GM23338 (cell line): Measurements from ENCODE around the gene RAD54L. TPM values are rescaled to one million over a fixed set of nuclear protein-coding genes. Genes with fewer than 3 reads are reported as not detected.
A peak's percentile ranks its signal among the peaks of the same experiment; 100 is the strongest.

ENCODE experiments used
- ATAC-seq: fragments of 200-7000 bp; cut with Tn5 transposase; 3 replicates; pipeline ENCODE4 v1.9.1; 2020
- DNase-seq: peaks from one replicate; pipeline ENCODE4 v3.0.0-alpha.2; 2015; ENCODE audit warnings: low spot score
- H2AFZ ChIP-seq: fragments of 200-600 bp; sonication (generic); 2 replicates; pipeline ENCODE4 v1.8.0; 2016; ENCODE audit warnings: antibody characterized with exemption, mild to moderate bottlenecking, moderate library complexity
- H3F3A ChIP-seq: fragments of 200-600 bp; sonication (generic); replicated peaks from 2 replicates; pipeline ENCODE4 v1.8.0; 2017; ENCODE audit warnings: antibody characterized with exemption, mixed run types, low read depth
- H3K27ac ChIP-seq: fragments of 200-600 bp; sonication (generic); 2 replicates; pipeline ENCODE4 v1.6.1; 2016; ENCODE audit warnings: low read depth
- H3K27me3 ChIP-seq: fragments of 200-600 bp; sonication (generic); 2 replicates; pipeline ENCODE4 v1.8.0; 2016; ENCODE audit warnings: mild to moderate bottlenecking, mixed run types, moderate library complexity; ENCODE audit not compliant: insufficient read depth
- H3K36me3 ChIP-seq: fragments of 200-600 bp; sonication (generic); 2 replicates; pipeline ENCODE4 v1.8.0; 2016; ENCODE audit warnings: mild to moderate bottlenecking; ENCODE audit not compliant: insufficient read depth
- H3K4me1 ChIP-seq: fragments of 200-600 bp; sonication (generic); 2 replicates; pipeline ENCODE4 v1.8.0; 2016; ENCODE audit warnings: mild to moderate bottlenecking, moderate library complexity; ENCODE audit not compliant: insufficient read depth
- H3K4me2 ChIP-seq: fragments of 200-600 bp; sonication (generic); 2 replicates; pipeline ENCODE4 v1.7.1; 2017; ENCODE audit warnings: mixed run types
- H3K4me3 ChIP-seq: fragments of 200-600 bp; sonication (generic); 2 replicates; pipeline ENCODE4 v1.6.1; 2016; ENCODE audit warnings: mixed run types
- H3K79me2 ChIP-seq: fragments of 200-600 bp; sonication (generic); replicated peaks from 2 replicates; pipeline ENCODE4 v1.8.0; 2017; ENCODE audit warnings: mild to moderate bottlenecking; ENCODE audit not compliant: insufficient read depth
- H3K9me2 ChIP-seq: fragments of 200-600 bp; sonication (generic); 2 replicates; pipeline ENCODE4 v1.8.0; 2017; ENCODE audit not compliant: insufficient read depth
- H4K20me1 ChIP-seq: fragments of 200-600 bp; sonication (generic); replicated peaks from 2 replicates; pipeline ENCODE4 v1.8.0; 2017; ENCODE audit warnings: mild to moderate bottlenecking; ENCODE audit not compliant: insufficient read depth
- H3K27ac Mint-ChIP-seq: 2 replicates; pipeline ENCODE4 v1.8.0; 2020; ENCODE audit warnings: inconsistent platforms, mild to moderate bottlenecking, moderate library complexity, mixed read lengths
- H3K27me3 Mint-ChIP-seq: 3 replicates; pipeline ENCODE4 v1.8.0; 2022; ENCODE audit warnings: low read depth, mild to moderate bottlenecking, moderate library complexity, mixed read lengths, inconsistent platforms; ENCODE audit not compliant: insufficient read depth, poor library complexity
- H3K36me3 Mint-ChIP-seq: 3 replicates; pipeline ENCODE4 v1.8.0; 2021; ENCODE audit warnings: low read depth, mild to moderate bottlenecking, inconsistent platforms, moderate library complexity, mixed read lengths
- H3K4me1 Mint-ChIP-seq: 3 replicates; pipeline ENCODE4 v1.8.0; 2020; ENCODE audit warnings: mild to moderate bottlenecking, inconsistent platforms, mixed read lengths
- H3K4me3 Mint-ChIP-seq: 3 replicates; pipeline ENCODE4 v1.8.0; 2021; ENCODE audit warnings: moderate library complexity, mild to moderate bottlenecking, inconsistent platforms, mixed read lengths
- H3K9me3 Mint-ChIP-seq: 3 replicates; pipeline ENCODE4 v1.8.0; 2020; ENCODE audit warnings: moderate library complexity, mild to moderate bottlenecking, inconsistent platforms, mixed read lengths
- EZH2 ChIP-seq: fragments of 200-600 bp; sonication (generic); IDR thresholded peaks from one replicate; pipeline ENCODE4 v1.8.0; 2017; ENCODE audit warnings: antibody characterized with exemption, mild to moderate bottlenecking, low read depth; ENCODE audit not compliant: unreplicated experiment
- EZH2phosphoT487 ChIP-seq: fragments of 200-600 bp; sonication (generic); IDR thresholded peaks from one replicate; pipeline ENCODE4 v1.8.1; 2018; ENCODE audit warnings: antibody characterized with exemption; ENCODE audit not compliant: unreplicated experiment
- NANOG ChIP-seq: IDR thresholded peaks from 2 replicates; pipeline ENCODE4 v1.6.1; 2016; ENCODE audit warnings: antibody characterized with exemption, borderline replicate concordance
- POLR2AphosphoS5 ChIP-seq: IDR thresholded peaks from 2 replicates; pipeline ENCODE4 v1.6.1; 2016; ENCODE audit warnings: antibody characterized with exemption, low read depth
- STAT1 ChIP-seq: IDR thresholded peaks from one replicate; pipeline ENCODE4 v1.6.1; 2016; ENCODE audit warnings: antibody characterized with exemption; ENCODE audit not compliant: unreplicated experiment
- ZNF114 ChIP-seq: fragments of 250-450 bp; sonication (Bioruptor Pico); IDR thresholded peaks from 2 replicates; pipeline ENCODE4 v1.5.0; 2020; ENCODE audit warnings: mild to moderate bottlenecking, moderate library complexity
- ZNF331 ChIP-seq: fragments of 250-450 bp; sonication (Bioruptor Pico); IDR thresholded peaks from 2 replicates; pipeline ENCODE4 v1.5.0; 2020; ENCODE audit warnings: low read depth, mild to moderate bottlenecking, moderate library complexity
- polyA plus RNA-seq: library from polyadenylated mRNA; unstranded; fragments of >200 nt; fragmentation: Nextera tagmentation; extraction: Ambion mirVana; gene quantifications from 2 replicates; pipeline ENCODE4 v1.2.1, GENCODE V29; 2016
- total RNA-seq: library from RNA; depleted of rRNA; stranded (reverse); fragments of >200 nt; shearing (Covaris generic); gene quantifications from 2 replicates; pipeline ENCODE4 v1.2.3, GENCODE V29; 2014
- TF ChIP-seq, protein P1 (sequence below): IDR thresholded peaks from 2 replicates; pipeline ENCODE4 v1.6.1; 2016; ENCODE audit warnings: antibody characterized with exemption
- TF ChIP-seq, protein P2 (sequence below), 2 experiments: fragments of 200-600 bp in 1 of 2; sonication (generic) in 1 of 2; conservative IDR thresholded peaks; 2 replicates each; pipeline versions ENCODE4 v1.5.1 to v1.6.1; 2016 to 2017; ENCODE audit warnings: antibody characterized with exemption in 2 of 2, low read depth in 2 of 2, mild to moderate bottlenecking in 2 of 2, moderate library complexity in 1 of 2
- TF ChIP-seq, protein P3 (sequence below): IDR thresholded peaks from one replicate; pipeline ENCODE4 v1.6.1; 2018; ENCODE audit warnings: antibody characterized with exemption; ENCODE audit not compliant: unreplicated experiment

RAD54L gene
- total and polyA plus RNA-seq, 2 experiments from 2014 or later: 26.4 to 48.1 TPM

DNA sequence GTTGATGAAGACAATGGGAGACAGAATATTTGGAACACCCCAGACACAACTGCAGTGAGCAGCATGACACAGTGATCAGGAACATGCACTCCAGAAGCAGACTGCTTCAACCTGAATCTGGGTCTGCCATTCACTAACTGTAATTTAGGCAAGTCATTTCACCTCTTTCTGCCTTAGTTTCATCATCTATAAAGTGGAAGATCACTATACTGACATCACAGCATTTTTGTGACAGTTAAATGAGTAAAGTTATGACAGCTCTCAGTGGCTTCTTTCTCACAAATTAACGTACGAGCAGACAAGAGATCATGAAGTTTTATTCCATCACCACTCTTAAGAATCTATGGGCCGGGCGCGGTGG lies 41.6 kb downstream of the RAD54L start:
- H3K27ac Mint-ChIP-seq: peak overlapping the region; percentile 24; the same call in 1 of the 2 replicates
- Histone ChIP-seq H3K79me2 (no peaks in the 10 kb centered on the region), H3K36me3 (no peaks in the 10 kb centered on the region), H3K27ac (peak overlapping the region; percentile 76), H3F3A (peaks cover 10% of the 10 kb centered on the region; the same call in 1 of the 2 replicates), H3K9me2 (no peaks in the 10 kb centered on the region), H3K27me3 (no peaks in the 10 kb centered on the region), H3K4me2 (no peak overlapping the region), H2AFZ (no peak overlapping the region), H3K4me3 (no peak overlapping the region), H3K4me1 (0 out of 2 replicates have a peak, but pooled peaks cover 5% of the 10 kb centered on the region), H4K20me1 (no peaks in the 10 kb centered on the region; the same call in 1 of the 2 replicates)
- peaks cover 36% of the 10 kb centered on the region for H3K36me3 Mint-ChIP-seq
- H3K4me3 Mint-ChIP-seq: no peak overlapping the region
- TF ChIP-seq POLR2AphosphoS5: no peak
- H3K4me1 Mint-ChIP-seq: peaks cover 18% of the 10 kb centered on the region
- ATAC-seq (no peak), DNase-seq (no peak)
- no peaks in the 10 kb centered on the region for H3K9me3 Mint-ChIP-seq
- H3K27me3 Mint-ChIP-seq: peaks cover 10% of the 10 kb centered on the region

DNA sequence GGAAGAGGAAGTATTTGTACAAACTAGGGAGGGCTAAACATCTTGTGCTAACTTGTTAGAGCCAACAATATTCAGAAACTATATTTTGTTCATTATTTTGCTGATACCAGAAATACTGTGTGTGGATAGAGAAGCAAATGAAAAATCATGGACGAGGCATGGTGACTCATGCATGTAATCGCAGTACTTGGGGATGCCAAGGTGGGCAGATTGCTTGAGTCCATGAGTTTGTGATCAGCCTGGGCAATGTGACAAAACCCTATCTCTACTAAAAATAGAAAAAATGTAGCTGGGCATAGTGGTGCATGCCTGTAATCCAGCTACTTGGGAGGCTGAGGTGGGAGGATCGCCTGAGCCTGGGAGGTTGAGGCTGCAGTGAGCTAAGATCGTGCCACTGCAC lies 42.4 kb downstream of the RAD54L start:
- Histone ChIP-seq H3K27me3 (no peaks in the 10 kb centered on the region), H3K27ac (no peak overlapping the region), H3K4me1 (0 out of 2 replicates have a peak, but pooled peaks cover 5% of the 10 kb centered on the region), H3K9me2 (no peaks in the 10 kb centered on the region), H3K4me2 (no peak overlapping the region), H3K36me3 (no peaks in the 10 kb centered on the region), H3K4me3 (no peak overlapping the region), H4K20me1 (no peaks in the 10 kb centered on the region), H2AFZ (no peak overlapping the region), H3K79me2 (no peaks in the 10 kb centered on the region), H3F3A (peaks cover 9% of the 10 kb centered on the region; the same call in 1 of the 2 replicates)
- TF ChIP-seq STAT1 (no peak), ZNF114 (CRISPR knock-in tag) (no peak), ZNF331 (CRISPR knock-in tag) (no peak), EZH2 (no peak)
- TF ChIP-seq, protein P1, sequence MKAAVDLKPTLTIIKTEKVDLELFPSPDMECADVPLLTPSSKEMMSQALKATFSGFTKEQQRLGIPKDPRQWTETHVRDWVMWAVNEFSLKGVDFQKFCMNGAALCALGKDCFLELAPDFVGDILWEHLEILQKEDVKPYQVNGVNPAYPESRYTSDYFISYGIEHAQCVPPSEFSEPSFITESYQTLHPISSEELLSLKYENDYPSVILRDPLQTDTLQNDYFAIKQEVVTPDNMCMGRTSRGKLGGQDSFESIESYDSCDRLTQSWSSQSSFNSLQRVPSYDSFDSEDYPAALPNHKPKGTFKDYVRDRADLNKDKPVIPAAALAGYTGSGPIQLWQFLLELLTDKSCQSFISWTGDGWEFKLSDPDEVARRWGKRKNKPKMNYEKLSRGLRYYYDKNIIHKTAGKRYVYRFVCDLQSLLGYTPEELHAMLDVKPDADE: no peak
- TF ChIP-seq, protein P2, sequence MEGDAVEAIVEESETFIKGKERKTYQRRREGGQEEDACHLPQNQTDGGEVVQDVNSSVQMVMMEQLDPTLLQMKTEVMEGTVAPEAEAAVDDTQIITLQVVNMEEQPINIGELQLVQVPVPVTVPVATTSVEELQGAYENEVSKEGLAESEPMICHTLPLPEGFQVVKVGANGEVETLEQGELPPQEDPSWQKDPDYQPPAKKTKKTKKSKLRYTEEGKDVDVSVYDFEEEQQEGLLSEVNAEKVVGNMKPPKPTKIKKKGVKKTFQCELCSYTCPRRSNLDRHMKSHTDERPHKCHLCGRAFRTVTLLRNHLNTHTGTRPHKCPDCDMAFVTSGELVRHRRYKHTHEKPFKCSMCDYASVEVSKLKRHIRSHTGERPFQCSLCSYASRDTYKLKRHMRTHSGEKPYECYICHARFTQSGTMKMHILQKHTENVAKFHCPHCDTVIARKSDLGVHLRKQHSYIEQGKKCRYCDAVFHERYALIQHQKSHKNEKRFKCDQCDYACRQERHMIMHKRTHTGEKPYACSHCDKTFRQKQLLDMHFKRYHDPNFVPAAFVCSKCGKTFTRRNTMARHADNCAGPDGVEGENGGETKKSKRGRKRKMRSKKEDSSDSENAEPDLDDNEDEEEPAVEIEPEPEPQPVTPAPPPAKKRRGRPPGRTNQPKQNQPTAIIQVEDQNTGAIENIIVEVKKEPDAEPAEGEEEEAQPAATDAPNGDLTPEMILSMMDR (conservative IDR thresholded peaks at IDR 0.05; ENCODE audit: low read depth in 2 of 2): no peak
- ATAC-seq (no peak), DNase-seq (no peak)
- Mint-ChIP-seq H3K27ac (no peak overlapping the region), H3K36me3 (peaks cover 38% of the 10 kb centered on the region), H3K27me3 (peaks cover 10% of the 10 kb centered on the region), H3K4me1 (peaks cover 17% of the 10 kb centered on the region), H3K4me3 (no peak overlapping the region), H3K9me3 (no peaks in the 10 kb centered on the region)

DNA sequence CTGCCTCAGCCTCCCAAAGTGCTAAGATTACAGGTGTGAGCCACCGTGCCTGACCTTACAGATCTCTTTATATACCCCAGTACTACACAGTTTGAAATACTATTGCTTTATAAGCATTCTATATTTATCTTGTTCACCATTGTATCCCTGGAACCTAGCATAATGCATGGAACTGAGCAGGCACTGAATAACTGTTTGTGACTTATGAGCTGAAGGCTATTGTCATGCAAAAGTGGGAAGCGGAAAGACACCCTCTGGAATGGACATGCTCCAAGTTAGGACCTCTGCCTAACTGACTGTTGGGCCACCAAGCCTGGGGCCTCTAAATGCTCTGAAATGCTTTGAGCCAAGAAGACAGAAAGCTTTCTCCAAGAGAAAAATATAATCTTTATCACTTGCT lies 47.7 kb downstream of the RAD54L start:
- no peak for ATAC-seq
- Histone ChIP-seq H3K4me3 (no peak overlapping the region), H3K79me2 (peaks cover 27% of the 10 kb centered on the region), H3K27me3 (no peaks in the 10 kb centered on the region), H4K20me1 (no peaks in the 10 kb centered on the region), H3K36me3 (peaks cover 17% of the 10 kb centered on the region), H3F3A (peaks cover 7% of the 10 kb centered on the region; the same call in 1 of the 2 replicates), H2AFZ (no peak overlapping the region), H3K4me2 (no peak overlapping the region), H3K4me1 (peaks cover 15% of the 10 kb centered on the region; the same call in 1 of the 2 replicates), H3K9me2 (no peaks in the 10 kb centered on the region), H3K27ac (no peak overlapping the region)
- DNase-seq: no peak
- no peak overlapping the region for H3K4me3 Mint-ChIP-seq
- no peaks in the 10 kb centered on the region; the same call in 2 of the 3 replicates for H3K9me3 Mint-ChIP-seq
- peaks cover 36% of the 10 kb centered on the region for H3K36me3 Mint-ChIP-seq
- peaks cover 16% of the 10 kb centered on the region for H3K4me1 Mint-ChIP-seq
- peaks cover 5% of the 10 kb centered on the region for H3K27me3 Mint-ChIP-seq
- H3K27ac Mint-ChIP-seq: no peak overlapping the region
- TF ChIP-seq EZH2 (no peak), EZH2phosphoT487 (no peak), ZNF114 (CRISPR knock-in tag) (no peak), NANOG (no peak)
- TF ChIP-seq, protein P3, sequence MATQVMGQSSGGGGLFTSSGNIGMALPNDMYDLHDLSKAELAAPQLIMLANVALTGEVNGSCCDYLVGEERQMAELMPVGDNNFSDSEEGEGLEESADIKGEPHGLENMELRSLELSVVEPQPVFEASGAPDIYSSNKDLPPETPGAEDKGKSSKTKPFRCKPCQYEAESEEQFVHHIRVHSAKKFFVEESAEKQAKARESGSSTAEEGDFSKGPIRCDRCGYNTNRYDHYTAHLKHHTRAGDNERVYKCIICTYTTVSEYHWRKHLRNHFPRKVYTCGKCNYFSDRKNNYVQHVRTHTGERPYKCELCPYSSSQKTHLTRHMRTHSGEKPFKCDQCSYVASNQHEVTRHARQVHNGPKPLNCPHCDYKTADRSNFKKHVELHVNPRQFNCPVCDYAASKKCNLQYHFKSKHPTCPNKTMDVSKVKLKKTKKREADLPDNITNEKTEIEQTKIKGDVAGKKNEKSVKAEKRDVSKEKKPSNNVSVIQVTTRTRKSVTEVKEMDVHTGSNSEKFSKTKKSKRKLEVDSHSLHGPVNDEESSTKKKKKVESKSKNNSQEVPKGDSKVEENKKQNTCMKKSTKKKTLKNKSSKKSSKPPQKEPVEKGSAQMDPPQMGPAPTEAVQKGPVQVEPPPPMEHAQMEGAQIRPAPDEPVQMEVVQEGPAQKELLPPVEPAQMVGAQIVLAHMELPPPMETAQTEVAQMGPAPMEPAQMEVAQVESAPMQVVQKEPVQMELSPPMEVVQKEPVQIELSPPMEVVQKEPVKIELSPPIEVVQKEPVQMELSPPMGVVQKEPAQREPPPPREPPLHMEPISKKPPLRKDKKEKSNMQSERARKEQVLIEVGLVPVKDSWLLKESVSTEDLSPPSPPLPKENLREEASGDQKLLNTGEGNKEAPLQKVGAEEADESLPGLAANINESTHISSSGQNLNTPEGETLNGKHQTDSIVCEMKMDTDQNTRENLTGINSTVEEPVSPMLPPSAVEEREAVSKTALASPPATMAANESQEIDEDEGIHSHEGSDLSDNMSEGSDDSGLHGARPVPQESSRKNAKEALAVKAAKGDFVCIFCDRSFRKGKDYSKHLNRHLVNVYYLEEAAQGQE: no peak
